Activated CD8-positive, alpha-beta T cell treated with anti-CD3 and anti-CD28 coated beads for 36 hours (primary cell): ENCODE results near the gene RAB11FIP5. TPM values are rescaled to one million over a fixed set of nuclear protein-coding genes. Genes with fewer than 3 reads are reported as not detected.
A peak's percentile ranks its signal among the peaks of the same experiment; 100 is the strongest.

ENCODE experiments used
- ATAC-seq: fragments of 200-7000 bp; cut with Tn5 transposase; one replicate; pipeline ENCODE4 v1.10.0; 2021; ENCODE audit warnings: mild to moderate bottlenecking, moderate library complexity
- CTCF ChIA-PET: fragments of 350-600 bp; sonication (Branson Sonifier 250); formaldehyde crosslinking; loops from one replicate; lab custom pipeline; 2021; ENCODE audit warnings: antibody characterized with exemption; lab: Charles Lee
- POLR2A ChIA-PET: fragments of 350-600 bp; sonication (Branson Sonifier 250); formaldehyde crosslinking; loops from one replicate; lab custom pipeline; 2021; ENCODE audit warnings: antibody characterized with exemption; lab: Charles Lee
- DNase-seq: peaks from one replicate; pipeline ENCODE4 v3.0.0-alpha.2; 2020
- H3K27ac Mint-ChIP-seq: one replicate; pipeline ENCODE4 v1.8.0; 2021; ENCODE audit warnings: mild to moderate bottlenecking, mixed read lengths
- H3K27me3 Mint-ChIP-seq: one replicate; pipeline ENCODE4 v1.8.0; 2021; ENCODE audit warnings: mixed read lengths
- H3K36me3 Mint-ChIP-seq: one replicate; pipeline ENCODE4 v1.8.0; 2021; ENCODE audit warnings: low read depth, mixed read lengths
- H3K4me1 Mint-ChIP-seq: one replicate; pipeline ENCODE4 v1.8.0; 2021; ENCODE audit warnings: low read depth, mixed read lengths
- H3K4me3 Mint-ChIP-seq: one replicate; pipeline ENCODE4 v1.8.0; 2021; ENCODE audit warnings: mild to moderate bottlenecking, moderate library complexity, mixed read lengths
- H3K9me3 Mint-ChIP-seq: one replicate; pipeline ENCODE4 v1.8.0; 2021; ENCODE audit warnings: mixed read lengths
- CTCF ChIP-seq: fragments of 200-600 bp; IDR thresholded peaks from one replicate; pipeline ENCODE4 v1.8.0; 2022; ENCODE audit warnings: antibody characterized with exemption, mild to moderate bottlenecking
- intact Hi-C: fragments of 100-400 bp; cut with micrococcal nuclease; formaldehyde crosslinking; loops from one replicate; pipeline ENCODE4 v1.10.0; 2022
- total RNA-seq, 2 experiments: library from RNA; stranded (reverse); gene quantifications; one replicate each; pipeline ENCODE4 v1.2.3, GENCODE V29; 2021

RAB11FIP5 gene
- total RNA-seq, 2 experiments from 2014 or later, result 9.0 to 9.7 TPM

- ATAC-seq (no peak), DNase-seq (no peak)
- CTCF ChIA-PET, result no interaction called here
- H3K9me3 Mint-ChIP-seq, result no peaks in the 10 kb centered on the region
- intact Hi-C loops, result no loop called here
- no peaks in the 10 kb centered on the region for H3K27me3 Mint-ChIP-seq
- H3K27ac Mint-ChIP-seq, result no peak overlapping the region
- no peak overlapping the region for H3K4me3 Mint-ChIP-seq
- no peak for TF ChIP-seq CTCF
- H3K36me3 Mint-ChIP-seq, result peaks cover 2% of the 10 kb centered on the region
- POLR2A ChIA-PET, result no interaction called here
- H3K4me1 Mint-ChIP-seq, result no peaks in the 10 kb centered on the region
These were observed 76.6 kb downstream of the RAB11FIP5 start for GRCh38 chr2:73035899-73036711.

GRCh38 chr2:73034661-73035375, 77.9 kb downstream of the RAB11FIP5 start:
- Mint-ChIP-seq H3K9me3 (no peaks in the 10 kb centered on the region), H3K4me3 (no peak overlapping the region), H3K27me3 (no peaks in the 10 kb centered on the region), H3K4me1 (no peaks in the 10 kb centered on the region), H3K27ac (no peak overlapping the region), H3K36me3 (peaks cover 2% of the 10 kb centered on the region)
- ChIA-PET CTCF (interaction anchor here (0.9 to 1.6 kb wide), 3 partner anchors 61 to 141 kb away, joined by 3 to 5 read pairs (median 4); no protein-coding TSS in a partner anchor), POLR2A (no interaction called here)
- no peak for TF ChIP-seq CTCF
- ATAC-seq (no peak), DNase-seq (no peak)
- intact Hi-C loops, result no loop called here

GRCh38 chr2:73033766-73034381, 78.9 kb downstream of the RAB11FIP5 start:
- CTCF ChIA-PET, result interaction anchor here (0.9 to 1.6 kb wide), 3 partner anchors 60 to 140 kb away, joined by 3 to 5 read pairs (median 4); no protein-coding TSS in a partner anchor
- no peak for TF ChIP-seq CTCF

GRCh38 chr2:73033142-73033765, 79.5 kb downstream of the RAB11FIP5 start:
- POLR2A ChIA-PET, result no interaction called here

More at GRCh38 chr2:73033766-73034381, 78.9 kb downstream of the RAB11FIP5 start:
- H3K4me1 Mint-ChIP-seq, result no peaks in the 10 kb centered on the region
- DNase-seq (no peak), ATAC-seq (no peak)
- H3K27me3 Mint-ChIP-seq, result no peaks in the 10 kb centered on the region
- no peaks in the 10 kb centered on the region for H3K36me3 Mint-ChIP-seq
- POLR2A ChIA-PET, result interaction anchor here (0.6 kb wide), 1 partner anchor 178 kb away, joined by 3 read pairs; no protein-coding TSS in a partner anchor
- no peak overlapping the region for H3K27ac Mint-ChIP-seq
- H3K4me3 Mint-ChIP-seq, result no peak overlapping the region
- H3K9me3 Mint-ChIP-seq, result no peaks in the 10 kb centered on the region
- intact Hi-C loops, result no loop called here

More at GRCh38 chr2:73033142-73033765, 79.5 kb downstream of the RAB11FIP5 start:
- ATAC-seq (no peak), DNase-seq (peak; percentile 17)
- CTCF ChIA-PET, result no interaction called here
- H3K4me1 Mint-ChIP-seq, result no peaks in the 10 kb centered on the region
- no peaks in the 10 kb centered on the region for H3K9me3 Mint-ChIP-seq
- TF ChIP-seq CTCF, result no peak
- H3K4me3 Mint-ChIP-seq, result no peak overlapping the region
- intact Hi-C loops, result no loop called here
- no peak overlapping the region for H3K27ac Mint-ChIP-seq
- no peaks in the 10 kb centered on the region for H3K27me3 Mint-ChIP-seq
- no peaks in the 10 kb centered on the region for H3K36me3 Mint-ChIP-seq
